H9 (cell line): ENCODE data around the gene MTHFD1. TPM values are rescaled to one million over a fixed set of nuclear protein-coding genes. Genes with fewer than 3 reads are reported as not detected.

Source experiments
- DNase-seq: peaks from one replicate; pipeline ENCODE4 v3.0.0-alpha.2; 2017
- H2AFZ ChIP-seq: one replicate; pipeline ENCODE4 v1.6.1; 2013; ENCODE audit warnings: mild to moderate bottlenecking, low read length, control low read depth, moderate library complexity
- H2AK5ac ChIP-seq: 2 replicates; pipeline ENCODE4 v1.6.1; 2013; ENCODE audit warnings: low read length, control low read depth, mixed read lengths; ENCODE audit not compliant: insufficient read length
- H2BK120ac ChIP-seq: one replicate; pipeline ENCODE4 v1.6.1; 2013; ENCODE audit warnings: low read depth, mild to moderate bottlenecking, low read length, control low read depth, inconsistent platforms; ENCODE audit not compliant: poor library complexity, severe bottlenecking
- H2BK12ac ChIP-seq: 2 replicates; pipeline ENCODE4 v1.6.1; 2013; ENCODE audit warnings: low read length, control low read depth, mixed read lengths, low read depth; ENCODE audit not compliant: insufficient read length
- H2BK15ac ChIP-seq: 2 replicates; pipeline ENCODE4 v1.6.1; 2013; ENCODE audit warnings: low read depth, low read length, control low read depth
- H2BK20ac ChIP-seq: one replicate; pipeline ENCODE4 v1.6.1; 2013; ENCODE audit warnings: low read depth, mild to moderate bottlenecking, low read length, control low read depth, inconsistent platforms; ENCODE audit not compliant: poor library complexity, severe bottlenecking
- H2BK5ac ChIP-seq: 2 replicates; pipeline ENCODE4 v1.6.1; 2013; ENCODE audit warnings: low read length, control low read depth, mixed read lengths; ENCODE audit not compliant: insufficient read length
- H3K14ac ChIP-seq: 2 replicates; pipeline ENCODE4 v1.6.1; 2013; ENCODE audit warnings: low read length, control low read depth; ENCODE audit not compliant: insufficient read depth
- H3K18ac ChIP-seq: 2 replicates; pipeline ENCODE4 v1.6.1; 2013; ENCODE audit warnings: low read depth, mild to moderate bottlenecking, mixed read lengths, low read length, control low read depth; ENCODE audit not compliant: insufficient read length
- H3K23ac ChIP-seq: 2 replicates; pipeline ENCODE4 v1.6.1; 2013; ENCODE audit warnings: low read length, control low read depth, mixed read lengths, low read depth; ENCODE audit not compliant: insufficient read length
- H3K23me2 ChIP-seq: 2 replicates; pipeline ENCODE4 v1.6.1; 2013; ENCODE audit warnings: low read depth, mild to moderate bottlenecking, mixed read lengths, low read length, control low read depth; ENCODE audit not compliant: insufficient read length, poor library complexity, severe bottlenecking
- H3K27ac ChIP-seq: 2 replicates; pipeline ENCODE4 v1.5.1; 2013; ENCODE audit warnings: low read length, control low read depth, mixed read lengths, low read depth; ENCODE audit not compliant: insufficient read length
- H3K27me3 ChIP-seq: 2 replicates; pipeline ENCODE4 v1.6.1; 2013; ENCODE audit warnings: low read length, control low read depth, inconsistent platforms; ENCODE audit not compliant: insufficient read depth
- H3K4ac ChIP-seq: 2 replicates; pipeline ENCODE4 v1.6.1; 2013; ENCODE audit warnings: low read depth, mild to moderate bottlenecking, control low read depth, inconsistent platforms, low read length, moderate library complexity
- H3K4me1 ChIP-seq: 2 replicates; pipeline ENCODE4 v1.6.1; 2013; ENCODE audit warnings: low read length, control low read depth, inconsistent platforms; ENCODE audit not compliant: insufficient read depth
- H3K4me2 ChIP-seq: 2 replicates; pipeline ENCODE4 v1.6.1; 2013; ENCODE audit warnings: low read length, control low read depth, mixed read lengths; ENCODE audit not compliant: insufficient read length, insufficient read depth
- H3K56ac ChIP-seq: 2 replicates; pipeline ENCODE4 v1.6.1; 2013; ENCODE audit warnings: low read depth, mild to moderate bottlenecking, mixed read lengths, low read length, control low read depth; ENCODE audit not compliant: insufficient read length
- H3K79me1 ChIP-seq: 2 replicates; pipeline ENCODE4 v1.6.1; 2013; ENCODE audit warnings: low read depth, mild to moderate bottlenecking, moderate library complexity, low read length, control low read depth, inconsistent platforms; ENCODE audit not compliant: insufficient read depth, poor library complexity, severe bottlenecking
- H3K79me2 ChIP-seq: 2 replicates; pipeline ENCODE4 v1.6.1; 2013; ENCODE audit warnings: low read length, control low read depth, inconsistent platforms; ENCODE audit not compliant: insufficient read depth
- H3K9ac ChIP-seq: 2 replicates; pipeline ENCODE4 v1.6.1; 2013; ENCODE audit warnings: low read length, control low read depth, mixed read lengths; ENCODE audit not compliant: insufficient read length; ENCODE audit errors: extremely low read depth
- H3K9me3 ChIP-seq: one replicate; pipeline ENCODE4 v1.6.1; 2013; ENCODE audit warnings: low read depth, low read length, inconsistent platforms; ENCODE audit not compliant: control insufficient read depth
- H3T11ph ChIP-seq: one replicate; pipeline ENCODE4 v1.6.1; 2013; ENCODE audit warnings: mild to moderate bottlenecking, low read length, control low read depth, inconsistent platforms
- H4K20me1 ChIP-seq: one replicate; pipeline ENCODE4 v1.6.1; 2013; ENCODE audit not compliant: control insufficient read depth, insufficient read length, insufficient read depth
- H4K5ac ChIP-seq: 2 replicates; pipeline ENCODE4 v1.6.1; 2013; ENCODE audit warnings: low read depth, mild to moderate bottlenecking, mixed read lengths, low read length, control low read depth; ENCODE audit not compliant: insufficient read length
- H4K8ac ChIP-seq: replicated peaks from 2 replicates; pipeline ENCODE4 v1.6.1; 2013; ENCODE audit warnings: low read length, control low read depth, mixed read lengths, low read depth; ENCODE audit not compliant: insufficient read length
- H4K91ac ChIP-seq: 2 replicates; pipeline ENCODE4 v1.6.1; 2013; ENCODE audit warnings: low read depth, mild to moderate bottlenecking, moderate library complexity, mixed read lengths, low read length, control low read depth; ENCODE audit not compliant: insufficient read length
- H3K27ac Mint-ChIP-seq, 3 experiments: 2 replicates in 2 of 3; 3 replicates in 1 of 3; pipeline ENCODE4 v1.8.0; 2020 to 2021; ENCODE audit warnings: mixed read lengths in 3 of 3, mild to moderate bottlenecking in 1 of 3, moderate library complexity in 1 of 3
- H3K27me3 Mint-ChIP-seq: 2 replicates; pipeline ENCODE4 v1.8.0; 2021; ENCODE audit warnings: low read depth, mild to moderate bottlenecking, moderate library complexity, mixed read lengths
- H3K36me3 Mint-ChIP-seq, 3 experiments: 2 replicates in 2 of 3; 3 replicates in 1 of 3; pipeline ENCODE4 v1.8.0; 2020 to 2021; ENCODE audit warnings: low read depth in 3 of 3, mixed read lengths in 3 of 3; ENCODE audit not compliant: insufficient read depth in 1 of 3
- H3K4me1 Mint-ChIP-seq, 2 experiments: 2 replicates each; pipeline ENCODE4 v1.8.0; 2020; ENCODE audit warnings: mixed read lengths in 2 of 2
- H3K4me3 Mint-ChIP-seq, 2 experiments: 2 replicates in 1 of 2; 3 replicates in 1 of 2; pipeline ENCODE4 v1.8.0; 2020 to 2021; ENCODE audit warnings: mild to moderate bottlenecking in 2 of 2, mixed read lengths in 2 of 2, moderate library complexity in 1 of 2
- H3K9me3 Mint-ChIP-seq, 2 experiments: 2 replicates in 1 of 2; 3 replicates in 1 of 2; pipeline ENCODE4 v1.8.0; 2020; ENCODE audit warnings: mild to moderate bottlenecking in 2 of 2, mixed read lengths in 2 of 2, moderate library complexity in 1 of 2
- WGBS: extraction: QIAGEN DNeasy Blood & Tissue Kit; methylation state at CpG from one replicate; pipeline ENCODE4 v1.1.7; 2013; ENCODE audit warnings: missing lambda C conversion rate, low lambda C conversion rate, mixed read lengths; ENCODE audit not compliant: insufficient read length; ENCODE audit errors: extremely low coverage; 5-methylcytosine and 5-hydroxymethylcytosine counted together
- total RNA-seq: library from RNA; stranded (reverse); gene quantifications from 2 replicates; pipeline ENCODE4 v1.2.1, GENCODE V29; 2021
- TF ChIP-seq, protein P1 (sequence below): fragments of 200-600 bp; sonication (generic); conservative IDR thresholded peaks from 3 replicates; pipeline ENCODE4 v1.8.0; 2021; ENCODE audit warnings: antibody characterized with exemption, mild to moderate bottlenecking

MTHFD1 gene
- total RNA-seq, 1 experiment from 2014 or later: 203 TPM

DNA sequence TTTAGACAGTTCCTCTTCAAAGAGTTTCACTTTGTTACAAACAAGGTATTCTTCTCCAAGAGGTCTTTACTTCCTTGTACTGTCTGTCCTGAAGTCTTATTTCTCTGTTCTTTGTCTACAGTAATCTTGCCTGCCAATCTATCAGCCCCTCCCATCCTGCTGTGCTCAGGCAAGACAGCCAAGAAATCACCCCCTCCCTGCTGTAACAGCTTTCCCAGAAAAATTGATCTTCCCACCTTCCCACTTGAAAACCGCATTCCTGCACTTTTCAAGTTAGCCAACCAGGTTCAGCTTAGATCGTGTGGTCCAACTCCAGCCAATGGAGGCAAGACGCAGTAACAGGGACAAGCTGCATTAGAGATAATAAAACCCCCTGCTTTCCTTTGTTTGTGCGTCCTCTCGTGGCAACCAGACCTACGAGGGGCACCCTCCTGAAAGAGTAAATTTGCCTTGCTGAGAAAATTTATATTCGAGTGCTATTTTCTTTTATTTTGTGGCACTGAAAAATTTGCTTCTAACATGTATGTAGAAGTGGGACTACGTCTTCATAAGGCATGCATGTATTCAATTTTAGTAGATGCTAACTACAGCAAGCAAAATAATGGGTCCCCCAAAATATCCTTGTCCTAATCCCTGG, 47.5 kb upstream of the MTHFD1 start:
- Histone ChIP-seq H3K4me2 (no peak overlapping the region), H4K20me1 (no peaks in the 10 kb centered on the region), H2BK5ac (no peak overlapping the region), H3K4me1 (no peaks in the 10 kb centered on the region), H3K27me3 (no peaks in the 10 kb centered on the region), H3K56ac (no peak overlapping the region), H2BK12ac (no peak overlapping the region), H3K79me2 (no peaks in the 10 kb centered on the region), H3K23ac (no peak overlapping the region), H2BK20ac (no peak overlapping the region), H3K27ac (no peak overlapping the region), H2BK15ac (no peak overlapping the region), H2AK5ac (no peak overlapping the region), H3K18ac (no peak overlapping the region), H3K23me2 (peaks cover 13% of the 10 kb centered on the region), H4K5ac (no peak overlapping the region), H3K9me3 (no peaks in the 10 kb centered on the region), H4K8ac (no peak overlapping the region), H2AFZ (no peak overlapping the region), H3K9ac (no peak overlapping the region), H3K79me1 (no peaks in the 10 kb centered on the region), H4K91ac (no peak overlapping the region), H3K14ac (no peak overlapping the region), H3T11ph (no peak overlapping the region), H2BK120ac (no peak overlapping the region), H3K4ac (no peak overlapping the region)
- WGBS: no CpG with 5 or more reads among the region's 8 CpGs
- H3K27me3 Mint-ChIP-seq: peaks cover 2% of the 10 kb centered on the region; the same call in 1 of the 2 replicates
- DNase-seq: peak; percentile 51
- peaks cover 21 to 30% of the 10 kb centered on the region in 2 experiments for H3K4me1 Mint-ChIP-seq
- TF ChIP-seq, protein P1, sequence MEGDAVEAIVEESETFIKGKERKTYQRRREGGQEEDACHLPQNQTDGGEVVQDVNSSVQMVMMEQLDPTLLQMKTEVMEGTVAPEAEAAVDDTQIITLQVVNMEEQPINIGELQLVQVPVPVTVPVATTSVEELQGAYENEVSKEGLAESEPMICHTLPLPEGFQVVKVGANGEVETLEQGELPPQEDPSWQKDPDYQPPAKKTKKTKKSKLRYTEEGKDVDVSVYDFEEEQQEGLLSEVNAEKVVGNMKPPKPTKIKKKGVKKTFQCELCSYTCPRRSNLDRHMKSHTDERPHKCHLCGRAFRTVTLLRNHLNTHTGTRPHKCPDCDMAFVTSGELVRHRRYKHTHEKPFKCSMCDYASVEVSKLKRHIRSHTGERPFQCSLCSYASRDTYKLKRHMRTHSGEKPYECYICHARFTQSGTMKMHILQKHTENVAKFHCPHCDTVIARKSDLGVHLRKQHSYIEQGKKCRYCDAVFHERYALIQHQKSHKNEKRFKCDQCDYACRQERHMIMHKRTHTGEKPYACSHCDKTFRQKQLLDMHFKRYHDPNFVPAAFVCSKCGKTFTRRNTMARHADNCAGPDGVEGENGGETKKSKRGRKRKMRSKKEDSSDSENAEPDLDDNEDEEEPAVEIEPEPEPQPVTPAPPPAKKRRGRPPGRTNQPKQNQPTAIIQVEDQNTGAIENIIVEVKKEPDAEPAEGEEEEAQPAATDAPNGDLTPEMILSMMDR: no peak
- H3K27ac Mint-ChIP-seq: peak overlapping the region in 1 of 3 experiments; percentile 43; a peak in 1 of 7 replicates
- peaks cover 13 to 15% of the 10 kb centered on the region in 2 experiments for H3K9me3 Mint-ChIP-seq
- peak overlapping the region in 1 of 2 experiments; percentile 11; a peak in 1 of 5 replicates for H3K4me3 Mint-ChIP-seq
- peaks cover 4 to 11% (median 5%) of the 10 kb centered on the region in 3 experiments for H3K36me3 Mint-ChIP-seq
